ENCODE measurements around the gene RTN3.
"Not testable (repeated sequence)": the region's sequence is repeated elsewhere in the genome, so short reads cannot be mapped to it uniquely, and the experiment has no call there.

Gene RTN3

GRCh38 chr11:63768237-63769041, 87.1 kb downstream of the RTN3 start, which contains the start of gene ZFTA:
Gene ZFTA, minus strand, starts transcription at chr11:63768775. Its CDS starts 153 bp downstream, at chr11:63768622.
- DNase-seq (ENCODE audit: low spot score), result peak; percentile 93

GRCh38 chr11:63769042-63769713, 87.9 kb downstream of the RTN3 start:
- DNase-seq (ENCODE audit: low spot score), result peak; percentile 93

GRCh38 chr11:63769714-63770455, 88.6 kb downstream of the RTN3 start:
- no peak for DNase-seq (ENCODE audit: low spot score)

- no peak for DNase-seq (ENCODE audit: low spot score)
These were observed 89.5 kb downstream of the RTN3 start for GRCh38 chr11:63770763-63771162.

- DNase-seq (ENCODE audit: low spot score), result not testable (repeated sequence)
These were observed 90.5 kb downstream of the RTN3 start for GRCh38 chr11:63771741-63772318.

- DNase-seq (ENCODE audit: low spot score), result no peak
These were observed 93.9 kb downstream of the RTN3 start for GRCh38 chr11:63775191-63775590.

GRCh38 chr11:63779039-63779438, 97.7 kb downstream of the RTN3 start:
- DNase-seq (ENCODE audit: low spot score), result peak; percentile 31

- no peak for DNase-seq (ENCODE audit: low spot score)
These were observed 101.4 kb downstream of the RTN3 start for GRCh38 chr11:63782749-63783148.

GRCh38 chr11:63783925-63784592, 102.8 kb downstream of the RTN3 start:
- DNase-seq (ENCODE audit: low spot score), result peak; percentile 1

GRCh38 chr11:63785823-63786222, 104.5 kb downstream of the RTN3 start:
- DNase-seq (ENCODE audit: low spot score), result no peak

- no peak for DNase-seq (ENCODE audit: low spot score)
These were observed 110.3 kb downstream of the RTN3 start for GRCh38 chr11:63791495-63792167.

GRCh38 chr11:63793161-63793560, 111.9 kb downstream of the RTN3 start:
- peak; percentile 2 for DNase-seq (ENCODE audit: low spot score)

GRCh38 chr11:63795066-63795465, 113.8 kb downstream of the RTN3 start:
- DNase-seq (ENCODE audit: low spot score), result no peak

- DNase-seq (ENCODE audit: low spot score), result no peak
These were observed 119.6 kb downstream of the RTN3 start for GRCh38 chr11:63800921-63801320.

GRCh38 chr11:63802637-63803414, 121.5 kb downstream of the RTN3 start:
- DNase-seq (ENCODE audit: low spot score), result peak; percentile 37

- no peak for DNase-seq (ENCODE audit: low spot score)
These were observed 123.0 kb downstream of the RTN3 start for GRCh38 chr11:63804259-63804658.

- no peak for DNase-seq (ENCODE audit: low spot score)
These were observed 124.6 kb downstream of the RTN3 start for GRCh38 chr11:63805844-63806415.

Data from GM03348 (cell line).